ENCODE data around the gene DDA1. TPM values are rescaled to one million over a fixed set of nuclear protein-coding genes. Genes with fewer than 3 reads are reported as not detected.

The DDA1 gene
- total and polyA plus RNA-seq, 2 of the 13 experiments (the other 11 are each of a cell fraction or from before 2014, with no cell fraction given) = 24.5 to 26.0 TPM

DNA sequence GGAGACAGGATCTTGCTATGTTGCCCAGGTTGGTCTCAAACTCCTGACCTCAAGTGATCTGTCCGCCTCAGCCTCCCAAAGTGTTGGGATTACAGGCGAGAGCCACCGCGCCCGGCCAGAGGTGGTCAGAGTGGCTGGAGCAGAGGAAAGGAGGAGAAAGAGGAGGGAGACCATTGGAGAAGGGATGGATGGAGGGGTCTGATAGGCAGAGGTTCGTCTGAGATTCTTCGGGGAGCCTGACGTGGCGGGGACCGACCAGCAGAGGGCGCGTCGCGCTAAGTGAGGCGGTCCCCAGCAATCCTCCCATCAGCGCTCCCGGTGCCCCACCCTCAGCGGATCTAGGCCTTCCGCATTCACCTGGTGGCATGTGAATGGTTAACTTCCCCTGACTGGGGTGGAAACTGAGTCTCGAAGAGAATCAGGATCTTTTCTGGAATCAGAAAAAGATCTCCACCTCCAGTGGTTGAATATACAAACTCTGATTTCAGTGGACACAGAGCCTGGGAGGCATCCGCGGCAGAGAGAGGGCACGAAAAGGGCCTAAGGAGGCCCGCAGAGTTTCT lies 36.8 kb downstream of the DDA1 start (continued):
- TF ChIP-seq ZNF251 (CRISPR knock-in tag; IDR thresholded peaks at IDR 0.05) (no peak), PCBP2 (optimal IDR thresholded peaks at IDR 0.05; ENCODE audit: low read depth, low read length, poor library complexity, severe bottlenecking) (no peak), PHF20 (CRISPR knock-in tag; IDR thresholded peaks at IDR 0.05) (0 out of 2 replicates have a peak, but pooled peaks have one; percentile 26), MIXL1 (CRISPR knock-in tag; IDR thresholded peaks at IDR 0.05) (no peak), MAF1 (CRISPR knock-in tag; IDR thresholded peaks at IDR 0.05; ENCODE audit: borderline replicate concordance) (no peak), ZNF549 (CRISPR knock-in tag; IDR thresholded peaks at IDR 0.05) (no peak), GTF2F1 (IDR thresholded peaks at IDR 0.05; ENCODE audit: low read length) (no peak), EP300 (IDR thresholded peaks at IDR 0.05; ENCODE audit: low read depth in 2 of 2, low read length in 2 of 2) (no peak), EP300 (CRISPR knock-in tag; IDR thresholded peaks at IDR 0.05; ENCODE audit: borderline replicate concordance) (no peak), ZNF644 (CRISPR knock-in tag; IDR thresholded peaks at IDR 0.05; ENCODE audit: low read depth) (no peak), MEIS2 (CRISPR knock-in tag; IDR thresholded peaks at IDR 0.05) (no peak), ZNF263 (CRISPR knock-in tag; IDR thresholded peaks at IDR 0.05) (peak; percentile 49; the same call in 1 of the 2 replicates), MYNN (CRISPR knock-in tag; IDR thresholded peaks at IDR 0.05; ENCODE audit: low read depth) (no peak), MXI1 (IDR thresholded peaks at IDR 0.05; ENCODE audit: borderline replicate concordance, low read depth, low read length) (no peak; the same call in 2 of the 3 replicates), ZNF326 (CRISPR knock-in tag; IDR thresholded peaks at IDR 0.05; ENCODE audit: borderline replicate concordance) (no peak), ZNF790 (CRISPR knock-in tag; IDR thresholded peaks at IDR 0.05; ENCODE audit: borderline replicate concordance) (no peak), IRF2 (CRISPR knock-in tag; IDR thresholded peaks at IDR 0.05) (peak; percentile 43; the same call in 1 of the 2 replicates), HHEX (CRISPR knock-in tag; IDR thresholded peaks at IDR 0.05) (no peak)
- TF ChIP-seq, protein P1, sequence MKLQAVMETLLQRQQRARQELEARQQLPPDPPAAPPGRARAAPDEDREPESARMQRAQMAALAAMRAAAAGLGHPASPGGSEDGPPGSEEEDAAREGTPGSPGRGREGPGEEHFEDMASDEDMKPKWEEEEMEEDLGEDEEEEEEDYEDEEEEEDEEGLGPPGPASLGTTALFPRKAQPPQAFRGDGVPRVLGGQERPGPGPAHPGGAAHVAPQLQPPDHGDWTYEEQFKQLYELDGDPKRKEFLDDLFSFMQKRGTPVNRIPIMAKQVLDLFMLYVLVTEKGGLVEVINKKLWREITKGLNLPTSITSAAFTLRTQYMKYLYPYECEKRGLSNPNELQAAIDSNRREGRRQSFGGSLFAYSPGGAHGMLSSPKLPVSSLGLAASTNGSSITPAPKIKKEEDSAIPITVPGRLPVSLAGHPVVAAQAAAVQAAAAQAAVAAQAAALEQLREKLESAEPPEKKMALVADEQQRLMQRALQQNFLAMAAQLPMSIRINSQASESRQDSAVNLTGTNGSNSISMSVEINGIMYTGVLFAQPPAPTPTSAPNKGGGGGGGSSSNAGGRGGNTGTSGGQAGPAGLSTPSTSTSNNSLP (IDR thresholded peaks at IDR 0.05; ENCODE audit: low read depth, low read length) = no peak
- TF ChIP-seq, protein P2, sequence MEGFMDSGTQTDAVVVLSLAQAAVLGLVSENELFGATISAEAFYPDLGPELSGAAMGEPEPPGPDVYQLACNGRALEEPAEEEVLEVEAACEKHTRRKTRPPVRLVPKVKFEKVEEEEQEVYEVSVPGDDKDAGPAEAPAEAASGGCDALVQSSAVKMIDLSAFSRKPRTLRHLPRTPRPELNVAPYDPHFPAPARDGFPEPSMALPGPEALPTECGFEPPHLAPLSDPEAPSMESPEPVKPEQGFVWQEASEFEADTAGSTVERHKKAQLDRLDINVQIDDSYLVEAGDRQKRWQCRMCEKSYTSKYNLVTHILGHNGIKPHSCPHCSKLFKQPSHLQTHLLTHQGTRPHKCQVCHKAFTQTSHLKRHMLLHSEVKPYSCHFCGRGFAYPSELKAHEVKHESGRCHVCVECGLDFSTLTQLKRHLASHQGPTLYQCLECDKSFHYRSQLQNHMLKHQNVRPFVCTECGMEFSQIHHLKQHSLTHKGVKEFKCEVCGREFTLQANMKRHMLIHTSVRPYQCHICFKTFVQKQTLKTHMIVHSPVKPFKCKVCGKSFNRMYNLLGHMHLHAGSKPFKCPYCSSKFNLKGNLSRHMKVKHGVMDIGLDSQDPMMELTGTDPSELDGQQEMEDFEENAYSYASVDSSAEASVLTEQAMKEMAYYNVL (CRISPR knock-in tag; IDR thresholded peaks at IDR 0.05; ENCODE audit: borderline replicate concordance) = 0 out of 2 replicates have a peak, but pooled peaks have one; percentile 34
- TF ChIP-seq, protein P3, sequence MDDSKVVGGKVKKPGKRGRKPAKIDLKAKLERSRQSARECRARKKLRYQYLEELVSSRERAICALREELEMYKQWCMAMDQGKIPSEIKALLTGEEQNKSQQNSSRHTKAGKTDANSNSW (CRISPR knock-in tag; IDR thresholded peaks at IDR 0.05; ENCODE audit: borderline replicate concordance) = no peak
- TF ChIP-seq, protein P4, sequence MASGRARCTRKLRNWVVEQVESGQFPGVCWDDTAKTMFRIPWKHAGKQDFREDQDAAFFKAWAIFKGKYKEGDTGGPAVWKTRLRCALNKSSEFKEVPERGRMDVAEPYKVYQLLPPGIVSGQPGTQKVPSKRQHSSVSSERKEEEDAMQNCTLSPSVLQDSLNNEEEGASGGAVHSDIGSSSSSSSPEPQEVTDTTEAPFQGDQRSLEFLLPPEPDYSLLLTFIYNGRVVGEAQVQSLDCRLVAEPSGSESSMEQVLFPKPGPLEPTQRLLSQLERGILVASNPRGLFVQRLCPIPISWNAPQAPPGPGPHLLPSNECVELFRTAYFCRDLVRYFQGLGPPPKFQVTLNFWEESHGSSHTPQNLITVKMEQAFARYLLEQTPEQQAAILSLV (CRISPR knock-in tag; IDR thresholded peaks at IDR 0.05; ENCODE audit: borderline replicate concordance) = 0 out of 2 replicates have a peak, but pooled peaks have one; percentile 31
- TF ChIP-seq, protein P5, sequence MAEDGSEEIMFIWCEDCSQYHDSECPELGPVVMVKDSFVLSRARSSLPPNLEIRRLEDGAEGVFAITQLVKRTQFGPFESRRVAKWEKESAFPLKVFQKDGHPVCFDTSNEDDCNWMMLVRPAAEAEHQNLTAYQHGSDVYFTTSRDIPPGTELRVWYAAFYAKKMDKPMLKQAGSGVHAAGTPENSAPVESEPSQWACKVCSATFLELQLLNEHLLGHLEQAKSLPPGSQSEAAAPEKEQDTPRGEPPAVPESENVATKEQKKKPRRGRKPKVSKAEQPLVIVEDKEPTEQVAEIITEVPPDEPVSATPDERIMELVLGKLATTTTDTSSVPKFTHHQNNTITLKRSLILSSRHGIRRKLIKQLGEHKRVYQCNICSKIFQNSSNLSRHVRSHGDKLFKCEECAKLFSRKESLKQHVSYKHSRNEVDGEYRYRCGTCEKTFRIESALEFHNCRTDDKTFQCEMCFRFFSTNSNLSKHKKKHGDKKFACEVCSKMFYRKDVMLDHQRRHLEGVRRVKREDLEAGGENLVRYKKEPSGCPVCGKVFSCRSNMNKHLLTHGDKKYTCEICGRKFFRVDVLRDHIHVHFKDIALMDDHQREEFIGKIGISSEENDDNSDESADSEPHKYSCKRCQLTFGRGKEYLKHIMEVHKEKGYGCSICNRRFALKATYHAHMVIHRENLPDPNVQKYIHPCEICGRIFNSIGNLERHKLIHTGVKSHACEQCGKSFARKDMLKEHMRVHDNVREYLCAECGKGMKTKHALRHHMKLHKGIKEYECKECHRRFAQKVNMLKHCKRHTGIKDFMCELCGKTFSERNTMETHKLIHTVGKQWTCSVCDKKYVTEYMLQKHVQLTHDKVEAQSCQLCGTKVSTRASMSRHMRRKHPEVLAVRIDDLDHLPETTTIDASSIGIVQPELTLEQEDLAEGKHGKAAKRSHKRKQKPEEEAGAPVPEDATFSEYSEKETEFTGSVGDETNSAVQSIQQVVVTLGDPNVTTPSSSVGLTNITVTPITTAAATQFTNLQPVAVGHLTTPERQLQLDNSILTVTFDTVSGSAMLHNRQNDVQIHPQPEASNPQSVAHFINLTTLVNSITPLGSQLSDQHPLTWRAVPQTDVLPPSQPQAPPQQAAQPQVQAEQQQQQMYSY (CRISPR knock-in tag; IDR thresholded peaks at IDR 0.05) = no peak
